HG02763 (cell line): ENCODE results near the gene FOXL1.
A peak's percentile ranks its signal among the peaks of the same experiment; 100 is the strongest.

Experiments
- ATAC-seq: cut with Tn5 transposase; IDR thresholded peaks from one replicate; pipeline ENCODE4 v1.9.1; 2021; ENCODE audit warnings: mild to moderate bottlenecking, moderate library complexity; ENCODE audit not compliant: unreplicated experiment

The FOXL1 gene

DNA sequence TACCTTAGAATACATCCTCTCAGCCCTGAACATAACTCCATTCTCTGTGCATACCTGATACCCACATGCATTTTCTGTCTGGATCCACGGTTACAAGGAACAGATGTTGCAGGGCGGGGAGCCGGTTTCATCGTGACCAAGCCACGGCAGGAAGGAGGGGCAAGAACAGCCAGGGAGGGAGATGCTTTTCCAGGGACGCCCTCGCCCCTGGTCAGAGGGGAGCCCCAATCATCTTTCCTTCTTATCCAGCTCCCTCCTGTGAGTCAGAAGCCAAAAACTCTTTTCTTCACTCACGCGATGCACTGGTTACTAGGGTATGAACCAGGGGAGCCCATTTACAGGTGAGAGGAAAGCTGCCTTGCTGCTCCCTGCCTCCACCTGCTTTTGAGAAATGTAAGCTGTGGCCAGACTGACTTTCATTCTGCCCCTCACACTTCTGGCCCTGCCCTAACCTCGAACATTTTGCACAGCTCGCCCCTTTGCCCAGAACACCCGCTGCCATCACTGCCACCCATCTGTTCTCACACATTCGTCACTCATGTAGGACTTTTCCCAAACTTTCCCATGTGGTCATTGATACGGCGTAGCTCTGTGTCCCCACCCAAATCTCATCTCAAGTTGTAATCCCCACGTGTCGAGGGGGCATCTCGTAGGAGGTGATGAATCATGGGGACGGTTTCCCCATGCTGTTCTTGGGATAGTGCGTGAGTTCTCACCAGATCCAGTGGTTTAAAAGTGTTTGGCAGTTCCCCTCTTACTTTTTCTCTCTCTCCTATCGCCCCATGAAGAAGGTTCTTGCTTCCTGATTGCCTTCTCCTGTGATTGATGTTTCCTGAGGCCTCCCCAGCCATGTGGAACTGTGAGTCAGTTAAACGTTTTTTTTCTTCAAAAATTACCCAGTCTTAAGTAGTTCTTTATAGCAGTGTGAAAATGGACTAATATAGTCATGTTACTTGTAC is 20.5 kb downstream of the FOXL1 start:
- ATAC-seq: no peak

DNA sequence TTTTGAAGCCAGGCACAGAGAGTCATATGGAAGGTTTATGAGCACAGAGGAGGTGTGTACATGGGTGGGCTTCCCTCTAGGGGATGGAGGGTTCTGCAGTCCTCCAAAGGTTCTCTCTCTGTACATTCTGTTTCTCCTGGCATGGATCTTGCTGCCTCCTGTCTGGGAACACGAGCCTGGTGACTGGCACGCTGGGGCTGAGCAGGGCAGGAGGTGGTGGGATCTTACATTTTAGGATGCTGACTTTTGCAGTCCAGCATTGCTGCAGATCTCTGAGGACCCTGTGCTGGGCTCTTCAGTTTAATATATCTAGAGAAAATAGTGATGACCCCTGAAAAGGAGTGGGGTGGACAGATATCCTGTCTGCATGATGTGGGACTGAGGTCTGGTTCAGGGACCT is 23.0 kb downstream of the FOXL1 start:
- no peak for ATAC-seq

- ATAC-seq: no peak
These were observed 24.2 kb downstream of the FOXL1 start for GRCh38 chr16:86602521-86602920.

DNA sequence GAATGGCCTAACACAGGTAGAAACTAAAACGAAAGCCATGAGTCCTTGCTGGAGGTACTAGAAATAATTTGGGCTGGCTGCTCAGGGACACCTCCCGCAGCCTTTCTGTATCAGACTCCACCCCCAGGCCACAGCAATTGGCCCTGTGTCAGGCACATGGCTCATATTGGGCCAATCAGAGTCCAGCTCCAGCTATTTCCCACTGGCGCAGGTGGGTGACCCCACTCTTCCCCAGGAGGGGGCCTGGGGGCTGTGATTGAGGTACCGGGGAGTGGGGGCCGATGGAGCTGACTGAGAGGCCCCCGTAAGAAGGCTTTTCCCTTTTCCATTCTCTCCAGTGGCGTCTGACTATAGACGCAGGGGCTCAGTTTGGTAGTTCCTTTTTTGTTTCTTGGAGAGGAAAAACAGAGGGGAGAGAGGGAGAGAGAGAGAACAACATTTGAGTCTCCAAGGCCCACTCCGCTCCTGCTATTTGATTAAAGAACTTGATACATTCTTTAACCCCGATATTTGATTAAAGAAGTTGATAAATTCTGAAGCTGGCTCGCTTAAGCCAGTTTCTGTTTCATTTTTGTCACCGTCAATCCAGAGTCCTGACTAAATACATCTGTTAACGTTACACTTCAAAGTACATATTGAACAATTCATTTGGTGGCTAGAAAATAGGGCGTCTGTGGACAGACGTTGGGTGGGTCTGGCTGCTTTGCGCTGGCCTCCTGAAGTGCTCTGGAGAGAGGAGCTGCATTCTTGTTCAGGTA is 26.3 kb downstream of the FOXL1 start:
- peak; percentile 60 for ATAC-seq

DNA sequence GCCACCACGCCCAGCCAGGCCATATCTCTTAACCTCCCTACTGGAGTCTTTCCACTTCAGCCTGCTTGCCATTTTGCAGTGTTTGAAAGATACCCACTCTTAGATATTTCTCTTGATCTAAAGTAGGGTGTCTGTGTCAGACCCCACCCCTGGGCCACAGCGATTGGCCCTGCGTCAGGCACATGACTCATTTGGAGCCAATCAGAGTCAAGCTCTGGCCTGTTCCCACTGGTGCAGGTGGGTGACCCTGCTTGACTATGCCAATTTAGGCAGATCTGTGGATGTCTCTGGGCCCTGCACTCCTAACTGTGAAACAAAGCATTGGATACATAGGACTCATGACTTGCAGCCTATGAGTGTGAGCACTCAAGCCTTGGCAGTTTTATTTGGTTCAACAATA is 27.6 kb downstream of the FOXL1 start:
- no peak for ATAC-seq

GRCh38 chr16:86608301-86608747 is 30.0 kb downstream of the FOXL1 start:
- no peak for ATAC-seq

GRCh38 chr16:86609115-86609514 is 30.8 kb downstream of the FOXL1 start:
- ATAC-seq: no peak

- no peak for ATAC-seq
These were observed 31.3 kb downstream of the FOXL1 start for GRCh38 chr16:86609661-86610060.

- ATAC-seq: no peak
These were observed 32.6 kb downstream of the FOXL1 start for GRCh38 chr16:86610779-86611524.

DNA sequence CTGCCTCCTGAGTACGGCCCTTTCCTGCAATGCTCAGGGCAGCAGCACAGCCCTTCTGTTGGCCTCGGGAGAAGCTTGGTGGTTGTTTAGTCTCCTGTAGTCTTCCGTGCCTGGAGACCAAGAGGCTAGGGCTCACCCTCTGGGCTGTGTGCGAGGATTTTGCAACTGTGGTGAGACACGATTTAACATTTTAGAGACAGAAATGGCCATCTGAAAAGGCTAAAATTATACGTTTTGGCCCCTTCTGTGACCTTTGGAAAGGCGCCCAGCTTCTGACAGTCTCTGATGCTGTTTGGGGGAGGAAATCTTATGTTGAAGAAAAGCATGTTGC is 33.1 kb downstream of the FOXL1 start:
- no peak for ATAC-seq

GRCh38 chr16:86611941-86612340 is 33.6 kb downstream of the FOXL1 start:
- ATAC-seq: no peak

- ATAC-seq: no peak
These were observed 36.4 kb downstream of the FOXL1 start for GRCh38 chr16:86614699-86615098.

- ATAC-seq: no peak
These were observed 38.6 kb downstream of the FOXL1 start for GRCh38 chr16:86616906-86617305.

- ATAC-seq: no peak
These were observed 40.3 kb downstream of the FOXL1 start for GRCh38 chr16:86618431-86619238.

GRCh38 chr16:86619239-86619794 is 41.0 kb downstream of the FOXL1 start:
- no peak for ATAC-seq

GRCh38 chr16:86620184-86620583 is 41.8 kb downstream of the FOXL1 start:
- no peak for ATAC-seq

DNA sequence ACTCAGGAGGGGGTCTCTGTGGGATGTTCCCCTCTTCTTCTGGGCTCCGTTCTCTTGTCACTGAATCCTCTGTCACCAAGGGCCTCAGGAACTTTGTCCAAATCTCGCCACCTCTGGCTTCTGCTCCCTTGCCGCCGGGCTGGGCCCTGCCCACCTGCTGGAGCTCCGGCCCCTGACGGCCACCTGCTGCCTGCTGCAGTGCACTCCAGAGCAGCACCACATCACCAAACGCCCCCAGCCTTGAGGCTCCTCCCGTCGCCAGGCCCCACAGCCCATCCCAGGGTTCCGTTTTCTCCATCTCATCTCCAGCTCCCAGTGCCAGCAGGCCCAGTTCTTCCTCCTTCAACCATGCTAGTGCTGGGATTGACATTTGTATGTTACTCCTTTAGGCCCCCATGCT is 43.6 kb downstream of the FOXL1 start:
- no peak for ATAC-seq

GRCh38 chr16:86622700-86623615 is 44.6 kb downstream of the FOXL1 start:
- ATAC-seq: no peak

- ATAC-seq: no peak
These were observed 46.7 kb downstream of the FOXL1 start for GRCh38 chr16:86625029-86625428.
